ENCODE data around the gene RACGAP1.
"Not testable (repeated sequence)": the region's sequence is repeated elsewhere in the genome, so short reads cannot be mapped to it uniquely, and the experiment has no call there.

GRCh38 chr12:50030449-50030848 is 5.2 kb upstream of the RACGAP1 start:
- TF ChIP-seq EZH2 (IDR thresholded peaks at IDR 0.05; ENCODE audit: insufficient read depth, poor library complexity, severe bottlenecking); EZH2phosphoT487 (IDR thresholded peaks at IDR 0.05; ENCODE audit: insufficient read depth, low read depth): not testable (repeated sequence)

All from GM23248 (cell line).